Liver (tissue), 9 donors: ENCODE results near the gene PLPP4. TPM values are rescaled to one million over a fixed set of nuclear protein-coding genes. Genes with fewer than 3 reads are reported as not detected.

ENCODE experiments used
- DNase-seq: peaks from one replicate; pipeline ENCODE4 v3.0.0-alpha.2; 2017; ENCODE audit warnings: low spot score
- H3K27ac ChIP-seq, 2 donors: one replicate each; pipeline ENCODE4 v1.7.0; 2013; ENCODE audit warnings: inconsistent platforms in 2 of 2, low read length in 2 of 2, control low read depth in 1 of 2, low read depth in 1 of 2, mild to moderate bottlenecking in 1 of 2
- H3K27me3 ChIP-seq, 4 donors: one replicate each; pipeline versions ENCODE4 v1.6.1 to v1.7.0; 2013; ENCODE audit warnings: low read length in 3 of 4, inconsistent platforms in 1 of 4, mild to moderate bottlenecking in 1 of 4, moderate library complexity in 1 of 4; ENCODE audit not compliant: control insufficient read depth in 4 of 4, insufficient read depth in 4 of 4
- H3K36me3 ChIP-seq, 4 donors: one replicate each; pipeline versions ENCODE4 v1.6.1 to v1.7.0; 2013; ENCODE audit warnings: low read length in 3 of 4, mild to moderate bottlenecking in 3 of 4, low read depth in 1 of 4, moderate library complexity in 1 of 4; ENCODE audit not compliant: control insufficient read depth in 4 of 4, insufficient read depth in 3 of 4
- H3K4me1 ChIP-seq, 4 donors: one replicate each; pipeline versions ENCODE4 v1.6.1 to v1.7.0; 2013; ENCODE audit warnings: low read length in 3 of 4, mild to moderate bottlenecking in 3 of 4, moderate library complexity in 1 of 4; ENCODE audit not compliant: control insufficient read depth in 4 of 4, insufficient read depth in 4 of 4
- H3K4me3 ChIP-seq, 3 donors: one replicate each; pipeline versions ENCODE4 v1.6.1 to v1.7.0; 2013; ENCODE audit warnings: low read length in 3 of 3, control low read depth in 1 of 3, low read depth in 1 of 3, mild to moderate bottlenecking in 1 of 3
- H3K9ac ChIP-seq, 2 donors: one replicate each; pipeline ENCODE4 v1.7.0; 2013; ENCODE audit warnings: low read length in 2 of 2, mild to moderate bottlenecking in 2 of 2, moderate library complexity in 2 of 2, control low read depth in 1 of 2, low read depth in 1 of 2
- H3K9me3 ChIP-seq, 4 donors: one replicate each; pipeline versions ENCODE4 v1.6.1 to v1.7.0; 2013; ENCODE audit warnings: low read length in 3 of 4; ENCODE audit not compliant: control insufficient read depth in 4 of 4
- EGR1 ChIP-seq, 2 donors: IDR thresholded peaks; 2 replicates each; pipeline ENCODE4 v1.6.1; 2016 to 2018; ENCODE audit warnings: antibody characterized with exemption in 2 of 2, low read depth in 2 of 2
- FOXA1 ChIP-seq: IDR thresholded peaks from 2 replicates; pipeline ENCODE4 v1.6.1; 2016; ENCODE audit warnings: antibody characterized with exemption
- FOXA2 ChIP-seq: IDR thresholded peaks from 2 replicates; pipeline ENCODE4 v1.6.1; 2016; ENCODE audit warnings: antibody characterized with exemption
- GABPA ChIP-seq, 2 donors: IDR thresholded peaks in 1 of 2; conservative IDR thresholded peaks in 1 of 2; 2 replicates each; pipeline ENCODE4 v1.6.1; 2016; ENCODE audit warnings: antibody characterized with exemption in 2 of 2, mild to moderate bottlenecking in 1 of 2, moderate library complexity in 1 of 2
- HNF4A ChIP-seq, 2 donors: conservative IDR thresholded peaks; 2 replicates each; pipeline ENCODE4 v1.6.1; 2016; ENCODE audit warnings: antibody characterized with exemption in 2 of 2, mild to moderate bottlenecking in 2 of 2
- JUND ChIP-seq, 2 donors: IDR thresholded peaks; 2 replicates each; pipeline ENCODE4 v1.6.1; 2016; ENCODE audit warnings: antibody characterized with exemption in 2 of 2
- NR2F2 ChIP-seq: IDR thresholded peaks from 2 replicates; pipeline ENCODE4 v1.6.1; 2016; ENCODE audit warnings: antibody characterized with exemption
- RAD21 ChIP-seq, 2 donors: IDR thresholded peaks; 2 replicates each; pipeline ENCODE4 v1.6.1; 2016; ENCODE audit warnings: antibody characterized with exemption in 2 of 2, mild to moderate bottlenecking in 2 of 2
- RXRA ChIP-seq, 2 donors: IDR thresholded peaks; 2 replicates each; pipeline ENCODE4 v1.6.1; 2017 to 2018; ENCODE audit warnings: antibody characterized with exemption in 2 of 2, mild to moderate bottlenecking in 1 of 2
- SP1 ChIP-seq: IDR thresholded peaks from 2 replicates; pipeline ENCODE4 v1.6.1; 2018; ENCODE audit warnings: antibody characterized with exemption, mild to moderate bottlenecking
- TAF1 ChIP-seq: conservative IDR thresholded peaks from 2 replicates; pipeline ENCODE4 v1.6.1; 2016; ENCODE audit warnings: antibody characterized with exemption, mild to moderate bottlenecking
- YY1 ChIP-seq: IDR thresholded peaks from 2 replicates; pipeline ENCODE4 v1.6.1; 2016; ENCODE audit warnings: antibody characterized with exemption, mild to moderate bottlenecking
- WGBS: extraction: QIAGEN DNeasy Blood & Tissue Kit; methylation state at CpG from one replicate; pipeline ENCODE4 v1.1.7; 2013; 5-methylcytosine and 5-hydroxymethylcytosine counted together
- polyA plus RNA-seq, 2 donors: library from polyadenylated mRNA; stranded (reverse) in 1 of 2; unstranded in 1 of 2; fragments of 200-250 nt in 1 of 2; fragments of >200 nt in 1 of 2; fragmentation: Nextera tagmentation in 1 of 2; extraction: Ambion mirVana in 1 of 2; gene quantifications; one replicate each; pipeline versions ENCODE4 v1.2.1 to v1.2.3, GENCODE V29; 2013 to 2015
- total RNA-seq, 2 donors: library from RNA; depleted of rRNA; stranded (reverse); fragments of >200 nt; gene quantifications; one replicate each; pipeline ENCODE4 v1.2.3, GENCODE V29; 2014
- TF ChIP-seq, protein P1 (sequence below): fragments of 150-350 bp; IDR thresholded peaks from 2 replicates; pipeline ENCODE4 v1.5.1; 2017; ENCODE audit warnings: improper control_type of control experiment, low read depth, low read length; ENCODE audit not compliant: missing input control
- TF ChIP-seq, protein P2 (sequence below): IDR thresholded peaks from 2 replicates; pipeline ENCODE4 v1.6.1; 2016; ENCODE audit warnings: antibody characterized with exemption, mild to moderate bottlenecking
- TF ChIP-seq, protein P3 (sequence below): IDR thresholded peaks from 2 replicates; pipeline ENCODE4 v1.6.1; 2016; ENCODE audit warnings: antibody characterized with exemption
- TF ChIP-seq, protein P4 (sequence below): IDR thresholded peaks from 2 replicates; pipeline ENCODE4 v1.6.1; 2016; ENCODE audit warnings: antibody characterized with exemption
- donor health status: healthy.
- donor health status: healthy.
- donor health status: healthy.
- donor health status: healthy.
- donor health status: healthy.

The PLPP4 gene
- total and polyA plus RNA-seq, 4 donors = 0.14 to 2.8 (median 0.93) TPM

DNA sequence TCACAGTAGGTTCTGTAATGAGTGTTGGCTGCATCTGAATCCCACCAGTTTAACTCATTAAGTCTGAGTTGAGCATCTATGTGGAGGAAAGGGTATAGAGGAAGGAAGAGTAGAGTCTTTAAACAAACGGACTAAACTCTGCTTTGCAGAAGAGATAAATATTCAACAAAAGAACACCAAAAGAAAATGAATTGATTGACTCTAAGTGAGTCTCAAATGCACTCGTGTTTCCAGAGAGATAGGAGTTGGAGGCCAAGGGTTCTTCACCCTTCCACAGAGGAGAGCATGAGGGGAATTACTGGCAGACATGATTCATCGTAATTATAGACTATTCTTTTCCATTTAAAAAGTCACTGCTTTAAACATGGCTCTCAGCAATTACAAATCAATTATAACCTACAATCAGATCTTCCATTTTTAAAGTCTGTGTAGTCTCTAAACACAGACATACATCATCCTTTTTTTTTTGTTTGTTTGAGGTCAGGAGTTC, 56.3 kb downstream of the PLPP4 start:
- Histone ChIP-seq H3K9ac (no peak overlapping the region), H3K27me3 (peaks cover 0 to 2% (median under 1%) of the 10 kb centered on the region in 4 donors), H3K36me3 (no peaks in the 10 kb centered on the region), H3K27ac (no peak overlapping the region), H3K4me1 (peaks cover 0 to 5% (median 1%) of the 10 kb centered on the region in 4 donors), H3K4me3 (no peak overlapping the region), H3K9me3 (no peaks in the 10 kb centered on the region)
- TF ChIP-seq TAF1 (no peak), FOXA2 (no peak), FOXA1 (no peak), RAD21 (IDR thresholded peaks at IDR 0.05) (no peak), JUND (IDR thresholded peaks at IDR 0.05) (no peak), YY1 (no peak), EGR1 (IDR thresholded peaks at IDR 0.05; ENCODE audit: low read depth in 2 of 2) (no peak), NR2F2 (no peak), GABPA (IDR thresholded peaks at IDR 0.05 in 1 of 2, conservative IDR thresholded peaks at IDR 0.05 in 1 of 2) (no peak), SP1 (no peak), RXRA (IDR thresholded peaks at IDR 0.05) (no peak), HNF4A (conservative IDR thresholded peaks at IDR 0.05) (no peak)
- TF ChIP-seq, protein P1, sequence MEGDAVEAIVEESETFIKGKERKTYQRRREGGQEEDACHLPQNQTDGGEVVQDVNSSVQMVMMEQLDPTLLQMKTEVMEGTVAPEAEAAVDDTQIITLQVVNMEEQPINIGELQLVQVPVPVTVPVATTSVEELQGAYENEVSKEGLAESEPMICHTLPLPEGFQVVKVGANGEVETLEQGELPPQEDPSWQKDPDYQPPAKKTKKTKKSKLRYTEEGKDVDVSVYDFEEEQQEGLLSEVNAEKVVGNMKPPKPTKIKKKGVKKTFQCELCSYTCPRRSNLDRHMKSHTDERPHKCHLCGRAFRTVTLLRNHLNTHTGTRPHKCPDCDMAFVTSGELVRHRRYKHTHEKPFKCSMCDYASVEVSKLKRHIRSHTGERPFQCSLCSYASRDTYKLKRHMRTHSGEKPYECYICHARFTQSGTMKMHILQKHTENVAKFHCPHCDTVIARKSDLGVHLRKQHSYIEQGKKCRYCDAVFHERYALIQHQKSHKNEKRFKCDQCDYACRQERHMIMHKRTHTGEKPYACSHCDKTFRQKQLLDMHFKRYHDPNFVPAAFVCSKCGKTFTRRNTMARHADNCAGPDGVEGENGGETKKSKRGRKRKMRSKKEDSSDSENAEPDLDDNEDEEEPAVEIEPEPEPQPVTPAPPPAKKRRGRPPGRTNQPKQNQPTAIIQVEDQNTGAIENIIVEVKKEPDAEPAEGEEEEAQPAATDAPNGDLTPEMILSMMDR = no peak
- TF ChIP-seq, protein P2, sequence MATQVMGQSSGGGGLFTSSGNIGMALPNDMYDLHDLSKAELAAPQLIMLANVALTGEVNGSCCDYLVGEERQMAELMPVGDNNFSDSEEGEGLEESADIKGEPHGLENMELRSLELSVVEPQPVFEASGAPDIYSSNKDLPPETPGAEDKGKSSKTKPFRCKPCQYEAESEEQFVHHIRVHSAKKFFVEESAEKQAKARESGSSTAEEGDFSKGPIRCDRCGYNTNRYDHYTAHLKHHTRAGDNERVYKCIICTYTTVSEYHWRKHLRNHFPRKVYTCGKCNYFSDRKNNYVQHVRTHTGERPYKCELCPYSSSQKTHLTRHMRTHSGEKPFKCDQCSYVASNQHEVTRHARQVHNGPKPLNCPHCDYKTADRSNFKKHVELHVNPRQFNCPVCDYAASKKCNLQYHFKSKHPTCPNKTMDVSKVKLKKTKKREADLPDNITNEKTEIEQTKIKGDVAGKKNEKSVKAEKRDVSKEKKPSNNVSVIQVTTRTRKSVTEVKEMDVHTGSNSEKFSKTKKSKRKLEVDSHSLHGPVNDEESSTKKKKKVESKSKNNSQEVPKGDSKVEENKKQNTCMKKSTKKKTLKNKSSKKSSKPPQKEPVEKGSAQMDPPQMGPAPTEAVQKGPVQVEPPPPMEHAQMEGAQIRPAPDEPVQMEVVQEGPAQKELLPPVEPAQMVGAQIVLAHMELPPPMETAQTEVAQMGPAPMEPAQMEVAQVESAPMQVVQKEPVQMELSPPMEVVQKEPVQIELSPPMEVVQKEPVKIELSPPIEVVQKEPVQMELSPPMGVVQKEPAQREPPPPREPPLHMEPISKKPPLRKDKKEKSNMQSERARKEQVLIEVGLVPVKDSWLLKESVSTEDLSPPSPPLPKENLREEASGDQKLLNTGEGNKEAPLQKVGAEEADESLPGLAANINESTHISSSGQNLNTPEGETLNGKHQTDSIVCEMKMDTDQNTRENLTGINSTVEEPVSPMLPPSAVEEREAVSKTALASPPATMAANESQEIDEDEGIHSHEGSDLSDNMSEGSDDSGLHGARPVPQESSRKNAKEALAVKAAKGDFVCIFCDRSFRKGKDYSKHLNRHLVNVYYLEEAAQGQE = no peak
- TF ChIP-seq, protein P3, sequence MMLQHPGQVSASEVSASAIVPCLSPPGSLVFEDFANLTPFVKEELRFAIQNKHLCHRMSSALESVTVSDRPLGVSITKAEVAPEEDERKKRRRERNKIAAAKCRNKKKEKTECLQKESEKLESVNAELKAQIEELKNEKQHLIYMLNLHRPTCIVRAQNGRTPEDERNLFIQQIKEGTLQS = no peak
- TF ChIP-seq, protein P4, sequence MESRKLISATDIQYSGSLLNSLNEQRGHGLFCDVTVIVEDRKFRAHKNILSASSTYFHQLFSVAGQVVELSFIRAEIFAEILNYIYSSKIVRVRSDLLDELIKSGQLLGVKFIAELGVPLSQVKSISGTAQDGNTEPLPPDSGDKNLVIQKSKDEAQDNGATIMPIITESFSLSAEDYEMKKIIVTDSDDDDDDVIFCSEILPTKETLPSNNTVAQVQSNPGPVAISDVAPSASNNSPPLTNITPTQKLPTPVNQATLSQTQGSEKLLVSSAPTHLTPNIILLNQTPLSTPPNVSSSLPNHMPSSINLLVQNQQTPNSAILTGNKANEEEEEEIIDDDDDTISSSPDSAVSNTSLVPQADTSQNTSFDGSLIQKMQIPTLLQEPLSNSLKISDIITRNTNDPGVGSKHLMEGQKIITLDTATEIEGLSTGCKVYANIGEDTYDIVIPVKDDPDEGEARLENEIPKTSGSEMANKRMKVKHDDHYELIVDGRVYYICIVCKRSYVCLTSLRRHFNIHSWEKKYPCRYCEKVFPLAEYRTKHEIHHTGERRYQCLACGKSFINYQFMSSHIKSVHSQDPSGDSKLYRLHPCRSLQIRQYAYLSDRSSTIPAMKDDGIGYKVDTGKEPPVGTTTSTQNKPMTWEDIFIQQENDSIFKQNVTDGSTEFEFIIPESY = no peak
- DNase-seq = no peak
- 56% methylated on average over 3 of the region's 3 CpGs for WGBS
